ENCODE measurements around the gene IL1RN. TPM values are rescaled to one million over a fixed set of nuclear protein-coding genes. Genes with fewer than 3 reads are reported as not detected.

The IL1RN gene
- total and polyA plus RNA-seq, 2 of the 13 experiments (the other 11 are each of a cell fraction or from before 2014, with no cell fraction given), result 21.2 to 101 TPM

- TF ChIP-seq ZNF430 (CRISPR knock-in tag; IDR thresholded peaks at IDR 0.05) (peak; percentile 45; the same call in 1 of the 2 replicates), SALL2 (CRISPR knock-in tag; IDR thresholded peaks at IDR 0.05) (no peak), ZNF34 (CRISPR knock-in tag; IDR thresholded peaks at IDR 0.05; ENCODE audit: borderline replicate concordance) (0 out of 2 replicates have a peak, but pooled peaks have one; percentile 7), NFE2 (CRISPR knock-in tag; IDR thresholded peaks at IDR 0.05) (no peak), ZNF44 (CRISPR knock-in tag; IDR thresholded peaks at IDR 0.05) (no peak), PAF1 (CRISPR knock-in tag; IDR thresholded peaks at IDR 0.05) (no peak), ARID4A (CRISPR knock-in tag; IDR thresholded peaks at IDR 0.05; ENCODE audit: borderline replicate concordance) (no peak), ZFP91 (CRISPR knock-in tag; IDR thresholded peaks at IDR 0.05; ENCODE audit: borderline replicate concordance) (no peak), JUND (CRISPR knock-in tag; IDR thresholded peaks at IDR 0.05) (peak; percentile 72), PBX3 (CRISPR knock-in tag; IDR thresholded peaks at IDR 0.05; ENCODE audit: borderline replicate concordance) (no peak), ARNT (IDR thresholded peaks at IDR 0.05) (no peak), DNMT3B (CRISPR knock-in tag; conservative IDR thresholded peaks at IDR 0.05) (no peak), BCLAF1 (IDR thresholded peaks at IDR 0.05) (no peak), CEBPG (CRISPR knock-in tag; IDR thresholded peaks at IDR 0.05) (0 out of 2 replicates have a peak, but pooled peaks have one; percentile 24), ARNTL (CRISPR knock-in tag; IDR thresholded peaks at IDR 0.05) (no peak), MAFK (conservative IDR thresholded peaks at IDR 0.05 in 1 of 2, IDR thresholded peaks at IDR 0.05 in 1 of 2; ENCODE audit: low read length in 2 of 2) (no peak), ZNF207 (IDR thresholded peaks at IDR 0.05; ENCODE audit: borderline replicate concordance) (no peak), ARNT2 (CRISPR knock-in tag; IDR thresholded peaks at IDR 0.05; ENCODE audit: low read depth) (no peak), ZNF784 (CRISPR knock-in tag; IDR thresholded peaks at IDR 0.05; ENCODE audit: borderline replicate concordance) (no peak)
Observed at GRCh38 chr2:113124984-113125855, 2.2 kb upstream of the IL1RN start (continued).
